GM23338 (cell line): Measurements from ENCODE around the gene CCDC167. TPM values are rescaled to one million over a fixed set of nuclear protein-coding genes. Genes with fewer than 3 reads are reported as not detected.

ENCODE experiments used
- EZH2phosphoT487 ChIP-seq: fragments of 200-600 bp; sonication (generic); IDR thresholded peaks from one replicate; pipeline ENCODE4 v1.8.1; 2018; ENCODE audit warnings: antibody characterized with exemption; ENCODE audit not compliant: unreplicated experiment
- JUNB ChIP-seq: IDR thresholded peaks from one replicate; pipeline ENCODE4 v1.6.1; 2016; ENCODE audit warnings: antibody characterized with exemption; ENCODE audit not compliant: unreplicated experiment
- NANOG ChIP-seq: IDR thresholded peaks from 2 replicates; pipeline ENCODE4 v1.6.1; 2016; ENCODE audit warnings: antibody characterized with exemption, borderline replicate concordance
- polyA plus RNA-seq: library from polyadenylated mRNA; unstranded; fragments of >200 nt; fragmentation: Nextera tagmentation; extraction: Ambion mirVana; gene quantifications from 2 replicates; pipeline ENCODE4 v1.2.1, GENCODE V29; 2016
- total RNA-seq: library from RNA; depleted of rRNA; stranded (reverse); fragments of >200 nt; shearing (Covaris generic); gene quantifications from 2 replicates; pipeline ENCODE4 v1.2.3, GENCODE V29; 2014
- TF ChIP-seq, protein P1 (sequence below): fragments of 250-450 bp; sonication (Bioruptor Pico); IDR thresholded peaks from 2 replicates; pipeline ENCODE4 v1.5.0; 2020; ENCODE audit warnings: mild to moderate bottlenecking, moderate library complexity
- TF ChIP-seq, protein P2 (sequence below): IDR thresholded peaks from one replicate; pipeline ENCODE4 v1.6.1; 2018; ENCODE audit warnings: antibody characterized with exemption; ENCODE audit not compliant: unreplicated experiment
- TF ChIP-seq, protein P3 (sequence below), 2 experiments: fragments of 200-600 bp in 1 of 2; sonication (generic) in 1 of 2; conservative IDR thresholded peaks; 2 replicates each; pipeline versions ENCODE4 v1.5.1 to v1.6.1; 2016 to 2017; ENCODE audit warnings: antibody characterized with exemption in 2 of 2, low read depth in 2 of 2, mild to moderate bottlenecking in 2 of 2, moderate library complexity in 1 of 2
- TF ChIP-seq, protein P4 (sequence below): IDR thresholded peaks from 2 replicates; pipeline ENCODE4 v1.6.1; 2016; ENCODE audit warnings: antibody characterized with exemption

The CCDC167 gene
- total and polyA plus RNA-seq, 2 experiments from 2014 or later = 17.6 to 21.4 TPM

DNA sequence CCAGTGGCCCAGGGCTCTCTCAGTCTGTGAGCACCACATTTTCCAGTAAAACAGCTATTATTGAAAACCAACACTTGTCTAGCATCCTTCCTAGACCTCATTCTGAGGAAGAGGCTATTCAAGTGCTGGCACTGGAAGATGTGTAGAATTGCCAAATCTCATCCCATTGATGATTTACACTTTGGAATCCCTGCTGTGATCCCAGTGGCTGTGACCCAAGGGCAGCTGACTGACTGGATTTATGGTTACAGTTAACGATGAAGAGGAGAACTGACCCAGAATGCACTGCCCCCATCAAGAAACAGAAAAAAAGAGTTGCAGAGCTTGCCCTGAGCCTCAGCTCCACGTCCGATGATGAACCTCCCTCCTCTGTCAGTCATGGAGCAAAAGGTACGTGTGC is 64.3 kb downstream of the CCDC167 start (continued):
- TF ChIP-seq, protein P1, sequence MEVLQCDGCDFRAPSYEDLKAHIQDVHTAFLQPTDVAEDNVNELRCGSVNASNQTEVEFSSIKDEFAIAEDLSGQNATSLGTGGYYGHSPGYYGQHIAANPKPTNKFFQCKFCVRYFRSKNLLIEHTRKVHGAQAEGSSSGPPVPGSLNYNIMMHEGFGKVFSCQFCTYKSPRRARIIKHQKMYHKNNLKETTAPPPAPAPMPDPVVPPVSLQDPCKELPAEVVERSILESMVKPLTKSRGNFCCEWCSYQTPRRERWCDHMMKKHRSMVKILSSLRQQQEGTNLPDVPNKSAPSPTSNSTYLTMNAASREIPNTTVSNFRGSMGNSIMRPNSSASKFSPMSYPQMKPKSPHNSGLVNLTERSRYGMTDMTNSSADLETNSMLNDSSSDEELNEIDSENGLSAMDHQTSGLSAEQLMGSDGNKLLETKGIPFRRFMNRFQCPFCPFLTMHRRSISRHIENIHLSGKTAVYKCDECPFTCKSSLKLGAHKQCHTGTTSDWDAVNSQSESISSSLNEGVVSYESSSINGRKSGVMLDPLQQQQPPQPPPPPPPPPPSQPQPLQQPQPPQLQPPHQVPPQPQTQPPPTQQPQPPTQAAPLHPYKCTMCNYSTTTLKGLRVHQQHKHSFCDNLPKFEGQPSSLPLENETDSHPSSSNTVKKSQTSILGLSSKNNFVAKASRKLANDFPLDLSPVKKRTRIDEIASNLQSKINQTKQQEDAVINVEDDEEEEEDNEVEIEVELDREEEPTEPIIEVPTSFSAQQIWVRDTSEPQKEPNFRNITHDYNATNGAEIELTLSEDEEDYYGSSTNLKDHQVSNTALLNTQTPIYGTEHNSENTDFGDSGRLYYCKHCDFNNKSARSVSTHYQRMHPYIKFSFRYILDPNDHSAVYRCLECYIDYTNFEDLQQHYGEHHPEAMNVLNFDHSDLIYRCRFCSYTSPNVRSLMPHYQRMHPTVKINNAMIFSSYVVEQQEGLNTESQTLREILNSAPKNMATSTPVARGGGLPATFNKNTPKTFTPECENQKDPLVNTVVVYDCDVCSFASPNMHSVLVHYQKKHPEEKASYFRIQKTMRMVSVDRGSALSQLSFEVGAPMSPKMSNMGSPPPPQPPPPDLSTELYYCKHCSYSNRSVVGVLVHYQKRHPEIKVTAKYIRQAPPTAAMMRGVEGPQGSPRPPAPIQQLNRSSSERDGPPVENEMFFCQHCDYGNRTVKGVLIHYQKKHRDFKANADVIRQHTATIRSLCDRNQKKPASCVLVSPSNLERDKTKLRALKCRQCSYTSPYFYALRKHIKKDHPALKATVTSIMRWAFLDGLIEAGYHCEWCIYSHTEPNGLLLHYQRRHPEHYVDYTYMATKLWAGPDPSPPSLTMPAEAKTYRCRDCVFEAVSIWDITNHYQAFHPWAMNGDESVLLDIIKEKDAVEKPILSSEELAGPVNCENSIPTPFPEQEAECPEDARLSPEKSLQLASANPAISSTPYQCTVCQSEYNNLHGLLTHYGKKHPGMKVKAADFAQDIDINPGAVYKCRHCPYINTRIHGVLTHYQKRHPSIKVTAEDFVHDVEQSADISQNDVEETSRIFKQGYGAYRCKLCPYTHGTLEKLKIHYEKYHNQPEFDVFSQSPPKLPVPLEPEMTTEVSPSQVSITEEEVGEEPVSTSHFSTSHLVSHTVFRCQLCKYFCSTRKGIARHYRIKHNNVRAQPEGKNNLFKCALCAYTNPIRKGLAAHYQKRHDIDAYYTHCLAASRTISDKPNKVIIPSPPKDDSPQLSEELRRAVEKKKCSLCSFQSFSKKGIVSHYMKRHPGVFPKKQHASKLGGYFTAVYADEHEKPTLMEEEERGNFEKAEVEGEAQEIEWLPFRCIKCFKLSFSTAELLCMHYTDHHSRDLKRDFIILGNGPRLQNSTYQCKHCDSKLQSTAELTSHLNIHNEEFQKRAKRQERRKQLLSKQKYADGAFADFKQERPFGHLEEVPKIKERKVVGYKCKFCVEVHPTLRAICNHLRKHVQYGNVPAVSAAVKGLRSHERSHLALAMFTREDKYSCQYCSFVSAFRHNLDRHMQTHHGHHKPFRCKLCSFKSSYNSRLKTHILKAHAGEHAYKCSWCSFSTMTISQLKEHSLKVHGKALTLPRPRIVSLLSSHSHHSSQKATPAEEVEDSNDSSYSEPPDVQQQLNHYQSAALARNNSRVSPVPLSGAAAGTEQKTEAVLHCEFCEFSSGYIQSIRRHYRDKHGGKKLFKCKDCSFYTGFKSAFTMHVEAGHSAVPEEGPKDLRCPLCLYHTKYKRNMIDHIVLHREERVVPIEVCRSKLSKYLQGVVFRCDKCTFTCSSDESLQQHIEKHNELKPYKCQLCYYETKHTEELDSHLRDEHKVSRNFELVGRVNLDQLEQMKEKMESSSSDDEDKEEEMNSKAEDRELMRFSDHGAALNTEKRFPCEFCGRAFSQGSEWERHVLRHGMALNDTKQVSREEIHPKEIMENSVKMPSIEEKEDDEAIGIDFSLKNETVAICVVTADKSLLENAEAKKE (CRISPR knock-in tag) = no peak
- TF ChIP-seq, protein P2, sequence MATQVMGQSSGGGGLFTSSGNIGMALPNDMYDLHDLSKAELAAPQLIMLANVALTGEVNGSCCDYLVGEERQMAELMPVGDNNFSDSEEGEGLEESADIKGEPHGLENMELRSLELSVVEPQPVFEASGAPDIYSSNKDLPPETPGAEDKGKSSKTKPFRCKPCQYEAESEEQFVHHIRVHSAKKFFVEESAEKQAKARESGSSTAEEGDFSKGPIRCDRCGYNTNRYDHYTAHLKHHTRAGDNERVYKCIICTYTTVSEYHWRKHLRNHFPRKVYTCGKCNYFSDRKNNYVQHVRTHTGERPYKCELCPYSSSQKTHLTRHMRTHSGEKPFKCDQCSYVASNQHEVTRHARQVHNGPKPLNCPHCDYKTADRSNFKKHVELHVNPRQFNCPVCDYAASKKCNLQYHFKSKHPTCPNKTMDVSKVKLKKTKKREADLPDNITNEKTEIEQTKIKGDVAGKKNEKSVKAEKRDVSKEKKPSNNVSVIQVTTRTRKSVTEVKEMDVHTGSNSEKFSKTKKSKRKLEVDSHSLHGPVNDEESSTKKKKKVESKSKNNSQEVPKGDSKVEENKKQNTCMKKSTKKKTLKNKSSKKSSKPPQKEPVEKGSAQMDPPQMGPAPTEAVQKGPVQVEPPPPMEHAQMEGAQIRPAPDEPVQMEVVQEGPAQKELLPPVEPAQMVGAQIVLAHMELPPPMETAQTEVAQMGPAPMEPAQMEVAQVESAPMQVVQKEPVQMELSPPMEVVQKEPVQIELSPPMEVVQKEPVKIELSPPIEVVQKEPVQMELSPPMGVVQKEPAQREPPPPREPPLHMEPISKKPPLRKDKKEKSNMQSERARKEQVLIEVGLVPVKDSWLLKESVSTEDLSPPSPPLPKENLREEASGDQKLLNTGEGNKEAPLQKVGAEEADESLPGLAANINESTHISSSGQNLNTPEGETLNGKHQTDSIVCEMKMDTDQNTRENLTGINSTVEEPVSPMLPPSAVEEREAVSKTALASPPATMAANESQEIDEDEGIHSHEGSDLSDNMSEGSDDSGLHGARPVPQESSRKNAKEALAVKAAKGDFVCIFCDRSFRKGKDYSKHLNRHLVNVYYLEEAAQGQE = no peak
- TF ChIP-seq, protein P3, sequence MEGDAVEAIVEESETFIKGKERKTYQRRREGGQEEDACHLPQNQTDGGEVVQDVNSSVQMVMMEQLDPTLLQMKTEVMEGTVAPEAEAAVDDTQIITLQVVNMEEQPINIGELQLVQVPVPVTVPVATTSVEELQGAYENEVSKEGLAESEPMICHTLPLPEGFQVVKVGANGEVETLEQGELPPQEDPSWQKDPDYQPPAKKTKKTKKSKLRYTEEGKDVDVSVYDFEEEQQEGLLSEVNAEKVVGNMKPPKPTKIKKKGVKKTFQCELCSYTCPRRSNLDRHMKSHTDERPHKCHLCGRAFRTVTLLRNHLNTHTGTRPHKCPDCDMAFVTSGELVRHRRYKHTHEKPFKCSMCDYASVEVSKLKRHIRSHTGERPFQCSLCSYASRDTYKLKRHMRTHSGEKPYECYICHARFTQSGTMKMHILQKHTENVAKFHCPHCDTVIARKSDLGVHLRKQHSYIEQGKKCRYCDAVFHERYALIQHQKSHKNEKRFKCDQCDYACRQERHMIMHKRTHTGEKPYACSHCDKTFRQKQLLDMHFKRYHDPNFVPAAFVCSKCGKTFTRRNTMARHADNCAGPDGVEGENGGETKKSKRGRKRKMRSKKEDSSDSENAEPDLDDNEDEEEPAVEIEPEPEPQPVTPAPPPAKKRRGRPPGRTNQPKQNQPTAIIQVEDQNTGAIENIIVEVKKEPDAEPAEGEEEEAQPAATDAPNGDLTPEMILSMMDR (conservative IDR thresholded peaks at IDR 0.05; ENCODE audit: low read depth in 2 of 2) = no peak
- TF ChIP-seq JUNB (no peak), EZH2phosphoT487 (no peak), NANOG (no peak)
- TF ChIP-seq, protein P4, sequence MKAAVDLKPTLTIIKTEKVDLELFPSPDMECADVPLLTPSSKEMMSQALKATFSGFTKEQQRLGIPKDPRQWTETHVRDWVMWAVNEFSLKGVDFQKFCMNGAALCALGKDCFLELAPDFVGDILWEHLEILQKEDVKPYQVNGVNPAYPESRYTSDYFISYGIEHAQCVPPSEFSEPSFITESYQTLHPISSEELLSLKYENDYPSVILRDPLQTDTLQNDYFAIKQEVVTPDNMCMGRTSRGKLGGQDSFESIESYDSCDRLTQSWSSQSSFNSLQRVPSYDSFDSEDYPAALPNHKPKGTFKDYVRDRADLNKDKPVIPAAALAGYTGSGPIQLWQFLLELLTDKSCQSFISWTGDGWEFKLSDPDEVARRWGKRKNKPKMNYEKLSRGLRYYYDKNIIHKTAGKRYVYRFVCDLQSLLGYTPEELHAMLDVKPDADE = no peak
